ENCODE data around the gene EML2. TPM values are rescaled to one million over a fixed set of nuclear protein-coding genes. Genes with fewer than 3 reads are reported as not detected.
A peak's percentile ranks its signal among the peaks of the same experiment; 100 is the strongest.

EML2 gene
- total and polyA plus RNA-seq, 2 of the 4 experiments (the other 2 are of a cell fraction) = 11.8 to 25.3 TPM

DNA sequence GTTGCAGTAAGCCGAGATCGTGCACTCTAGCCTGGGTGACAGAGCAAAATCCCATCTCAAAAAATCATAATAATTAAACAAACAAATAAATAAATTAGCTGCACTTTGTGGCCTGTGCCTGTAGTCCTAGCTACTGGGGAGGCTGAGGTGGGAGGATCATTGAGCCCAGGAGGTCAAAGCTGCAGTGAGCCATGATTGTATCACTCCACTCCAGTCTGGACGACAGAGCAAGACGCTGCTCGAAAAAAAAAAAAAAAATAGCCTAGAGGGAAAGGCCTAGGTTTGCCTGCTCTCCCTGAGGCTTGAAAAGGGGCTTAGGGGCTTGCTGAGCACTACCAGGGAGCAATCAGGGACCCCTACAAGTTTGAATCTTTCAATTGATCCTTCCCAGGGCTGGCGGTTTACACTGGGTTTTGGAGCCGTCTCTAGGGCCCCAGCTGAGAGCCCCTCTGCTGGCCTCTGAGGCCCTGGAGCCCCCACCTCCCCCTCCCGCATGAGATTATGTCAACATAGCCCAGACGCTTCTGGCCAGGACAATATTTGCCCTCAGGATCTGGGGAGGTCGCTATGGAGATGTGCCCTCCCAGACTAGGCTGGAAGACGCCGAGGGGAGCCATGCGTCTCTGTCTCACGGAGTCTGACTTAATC, 18.4 kb upstream of the EML2 start:
- no peak overlapping the region for H2AK9ac ChIP-seq (replicated peaks; ENCODE audit: low read depth, low read length, poor library complexity)
- H4K20me1 ChIP-seq (ENCODE audit: insufficient read depth, low read length) = no peaks in the 10 kb centered on the region; the same call in 1 of the 2 replicates
- intact Hi-C loops (cut with micrococcal nuclease) = no loop called here
- ATAC-seq (ENCODE audit: low read depth) = no peak
- H2BK5ac ChIP-seq (ENCODE audit: low read depth, low read length, poor library complexity, severe bottlenecking) = no peak overlapping the region
- H3K56ac ChIP-seq (ENCODE audit: extremely low read depth, insufficient read depth, low read length) = no peak overlapping the region
- no peak overlapping the region for H3K23ac ChIP-seq (ENCODE audit: low read depth, low read length)
- no peak overlapping the region for H4K91ac ChIP-seq (ENCODE audit: insufficient read depth, low read depth, low read length)
- no peaks in the 10 kb centered on the region for H3K79me1 ChIP-seq (ENCODE audit: low read depth in 1 of 2, low read length in 2 of 2)
- no peak overlapping the region for H4K8ac ChIP-seq (ENCODE audit: low read depth in 2 of 2, low read length in 2 of 2)
- in situ Hi-C loops (cut with MboI; ENCODE audit: low sequenced_read_pairs) = no loop called here
- DNase-seq = no peak
- ChIA-PET CTCF (no interaction called here), POLR2A (ENCODE audit: unreplicated experiment) (no interaction called here)
- H3K18ac ChIP-seq (ENCODE audit: low read depth, low read length) = no peak overlapping the region
- no peak overlapping the region for H3K9ac ChIP-seq (ENCODE audit: low read depth, low read length)
- peaks cover 27% of the 10 kb centered on the region for H3K27me3 ChIP-seq (ENCODE audit: control insufficient read depth, insufficient read depth, low read length)
- no peak overlapping the region for H3K4me2 ChIP-seq (ENCODE audit: low read depth, low read length)
- no peak overlapping the region for H2BK20ac ChIP-seq (ENCODE audit: low read depth, low read length)
- H3K27ac ChIP-seq (ENCODE audit: insufficient read depth, low read length) = no peak overlapping the region
- H3K4me1 ChIP-seq (ENCODE audit: control insufficient read depth, insufficient read depth, low read length) = no peaks in the 10 kb centered on the region
- BruUV-seq (replicated peaks) = no TSS peak
- no peak overlapping the region for H3K4ac ChIP-seq (ENCODE audit: low read depth, low read length)
- H2BK120ac ChIP-seq (ENCODE audit: low read depth, low read length) = no peak overlapping the region
- no peak overlapping the region for H3K14ac ChIP-seq (replicated peaks; ENCODE audit: low read depth, low read length)
- H2AFZ ChIP-seq (replicated peaks; ENCODE audit: low read length, poor library complexity) = peak overlapping the region; percentile 51
- no peaks in the 10 kb centered on the region for H3K36me3 ChIP-seq (ENCODE audit: control insufficient read depth, insufficient read depth, low read length)
- H2AK5ac ChIP-seq (ENCODE audit: low read depth, low read length) = no peak overlapping the region
- H4K5ac ChIP-seq (ENCODE audit: low read depth, low read length) = no peak overlapping the region
- H3K4me3 ChIP-seq (ENCODE audit: insufficient read depth, low read depth, low read length) = no peak overlapping the region
- dilution Hi-C loops (cut with HindIII; ENCODE audit: low sequenced_read_pairs, unreplicated experiment) = no loop called here
- TF ChIP-seq, protein P1, sequence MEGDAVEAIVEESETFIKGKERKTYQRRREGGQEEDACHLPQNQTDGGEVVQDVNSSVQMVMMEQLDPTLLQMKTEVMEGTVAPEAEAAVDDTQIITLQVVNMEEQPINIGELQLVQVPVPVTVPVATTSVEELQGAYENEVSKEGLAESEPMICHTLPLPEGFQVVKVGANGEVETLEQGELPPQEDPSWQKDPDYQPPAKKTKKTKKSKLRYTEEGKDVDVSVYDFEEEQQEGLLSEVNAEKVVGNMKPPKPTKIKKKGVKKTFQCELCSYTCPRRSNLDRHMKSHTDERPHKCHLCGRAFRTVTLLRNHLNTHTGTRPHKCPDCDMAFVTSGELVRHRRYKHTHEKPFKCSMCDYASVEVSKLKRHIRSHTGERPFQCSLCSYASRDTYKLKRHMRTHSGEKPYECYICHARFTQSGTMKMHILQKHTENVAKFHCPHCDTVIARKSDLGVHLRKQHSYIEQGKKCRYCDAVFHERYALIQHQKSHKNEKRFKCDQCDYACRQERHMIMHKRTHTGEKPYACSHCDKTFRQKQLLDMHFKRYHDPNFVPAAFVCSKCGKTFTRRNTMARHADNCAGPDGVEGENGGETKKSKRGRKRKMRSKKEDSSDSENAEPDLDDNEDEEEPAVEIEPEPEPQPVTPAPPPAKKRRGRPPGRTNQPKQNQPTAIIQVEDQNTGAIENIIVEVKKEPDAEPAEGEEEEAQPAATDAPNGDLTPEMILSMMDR (conservative IDR thresholded peaks at IDR 0.05; ENCODE audit: low read depth, low read length) = no peak
- no peak for TF ChIP-seq BHLHE40 (IDR thresholded peaks at IDR 0.05; ENCODE audit: low read depth, low read length)
- TF ChIP-seq, protein P2, sequence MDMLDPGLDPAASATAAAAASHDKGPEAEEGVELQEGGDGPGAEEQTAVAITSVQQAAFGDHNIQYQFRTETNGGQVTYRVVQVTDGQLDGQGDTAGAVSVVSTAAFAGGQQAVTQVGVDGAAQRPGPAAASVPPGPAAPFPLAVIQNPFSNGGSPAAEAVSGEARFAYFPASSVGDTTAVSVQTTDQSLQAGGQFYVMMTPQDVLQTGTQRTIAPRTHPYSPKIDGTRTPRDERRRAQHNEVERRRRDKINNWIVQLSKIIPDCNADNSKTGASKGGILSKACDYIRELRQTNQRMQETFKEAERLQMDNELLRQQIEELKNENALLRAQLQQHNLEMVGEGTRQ (IDR thresholded peaks at IDR 0.05; ENCODE audit: low read depth, low read length) = no peak
- no peak for TF ChIP-seq MXI1 (IDR thresholded peaks at IDR 0.05; ENCODE audit: borderline replicate concordance, low read depth, low read length)
- TF ChIP-seq RFX5 (IDR thresholded peaks at IDR 0.05; ENCODE audit: low read depth, low read length) = no peak
- no peak for TF ChIP-seq MAZ (IDR thresholded peaks at IDR 0.05; ENCODE audit: borderline replicate concordance, low read depth, low read length)
- TF ChIP-seq RAD21 (IDR thresholded peaks at IDR 0.05; ENCODE audit: low read length) = no peak
- WGBS, 2 experiments (ENCODE audit: extremely low coverage in 2 of 2, insufficient read length in 1 of 2) = no CpG with 5 or more reads among the region's 14 CpGs
- H2BK15ac ChIP-seq (ENCODE audit: low read depth, low read length) = no peak overlapping the region
- H3K9me3 ChIP-seq (ENCODE audit: control insufficient read depth, insufficient read depth, low read length) = no peaks in the 10 kb centered on the region
- no peaks in the 10 kb centered on the region for H3K9me1 ChIP-seq (ENCODE audit: insufficient read depth, low read length)
